ENCODE results near the gene GRM5. TPM values are rescaled to one million over a fixed set of nuclear protein-coding genes. Genes with fewer than 3 reads are reported as not detected.

The GRM5 gene
- total and polyA plus RNA-seq, 2 experiments from 2014 or later, result 0.27 TPM; not detected in 1

GRCh38 chr11:88739524-88739923 lies 326.3 kb downstream of the GRM5 start:
- Histone ChIP-seq H3K27ac (no peak overlapping the region), H3K9me2 (replicated peaks; ENCODE audit: insufficient read depth) (no peaks in the 10 kb centered on the region), H3K4me2 (no peak overlapping the region), H3K27me3 (no peaks in the 10 kb centered on the region), H3K79me2 (no peaks in the 10 kb centered on the region), H3K9me3 (ENCODE audit: low read depth) (no peaks in the 10 kb centered on the region), H3K4me3 (no peak overlapping the region), H4K20me1 (ENCODE audit: insufficient read depth, poor library complexity, severe bottlenecking) (no peaks in the 10 kb centered on the region), H2AFZ (no peak overlapping the region), H3K4me1 (ENCODE audit: insufficient read depth) (no peaks in the 10 kb centered on the region), H3K36me3 (replicated peaks; ENCODE audit: insufficient read depth, low read depth) (no peaks in the 10 kb centered on the region)
- 80% methylated on average over 8 of the region's 8 CpGs for WGBS (ENCODE audit: low lambda C conversion rate, missing lambda C conversion rate)
- no peak for DNase-seq (ENCODE audit: low spot score)
- TF ChIP-seq CTCF (IDR thresholded peaks at IDR 0.05; ENCODE audit: poor library complexity) (no peak), EZH2phosphoT487 (IDR thresholded peaks at IDR 0.05; ENCODE audit: low read depth, severe bottlenecking, unreplicated experiment) (no peak), EZH2 (IDR thresholded peaks at IDR 0.05; ENCODE audit: borderline replicate concordance) (no peak)

GRCh38 chr11:88709567-88709966 lies 356.2 kb downstream of the GRM5 start:
- Histone ChIP-seq H3K36me3 (replicated peaks; ENCODE audit: insufficient read depth, low read depth) (no peaks in the 10 kb centered on the region), H3K4me2 (no peak overlapping the region), H3K4me1 (ENCODE audit: insufficient read depth) (no peaks in the 10 kb centered on the region), H3K9me2 (replicated peaks; ENCODE audit: insufficient read depth) (no peaks in the 10 kb centered on the region), H3K27me3 (no peaks in the 10 kb centered on the region), H3K4me3 (no peak overlapping the region), H3K27ac (no peak overlapping the region), H3K9me3 (ENCODE audit: low read depth) (no peaks in the 10 kb centered on the region), H2AFZ (no peak overlapping the region), H3K79me2 (no peaks in the 10 kb centered on the region), H4K20me1 (ENCODE audit: insufficient read depth, poor library complexity, severe bottlenecking) (no peaks in the 10 kb centered on the region)
- DNase-seq (ENCODE audit: low spot score), result no peak
- no peak for TF ChIP-seq CTCF (IDR thresholded peaks at IDR 0.05; ENCODE audit: poor library complexity)
- TF ChIP-seq EZH2phosphoT487 (IDR thresholded peaks at IDR 0.05; ENCODE audit: low read depth, severe bottlenecking, unreplicated experiment), result no peak
- no peak for TF ChIP-seq EZH2 (IDR thresholded peaks at IDR 0.05; ENCODE audit: borderline replicate concordance)
- WGBS (ENCODE audit: low lambda C conversion rate, missing lambda C conversion rate), result 77% methylated on average over 1 of the region's 1 CpG

GRCh38 chr11:88704485-88704884 lies 361.3 kb downstream of the GRM5 start:
- H2AFZ ChIP-seq, result no peak overlapping the region
- H3K4me1 ChIP-seq (ENCODE audit: insufficient read depth), result no peaks in the 10 kb centered on the region
- no peaks in the 10 kb centered on the region for H3K9me3 ChIP-seq (ENCODE audit: low read depth)
- H3K27me3 ChIP-seq, result no peaks in the 10 kb centered on the region
- TF ChIP-seq CTCF (IDR thresholded peaks at IDR 0.05; ENCODE audit: poor library complexity) (no peak), EZH2 (IDR thresholded peaks at IDR 0.05; ENCODE audit: borderline replicate concordance) (no peak), EZH2phosphoT487 (IDR thresholded peaks at IDR 0.05; ENCODE audit: low read depth, severe bottlenecking, unreplicated experiment) (no peak)
- H3K9me2 ChIP-seq (replicated peaks; ENCODE audit: insufficient read depth), result no peaks in the 10 kb centered on the region
- DNase-seq (ENCODE audit: low spot score), result peak; percentile 8
- no peaks in the 10 kb centered on the region for H3K36me3 ChIP-seq (replicated peaks; ENCODE audit: insufficient read depth, low read depth)
- no peaks in the 10 kb centered on the region for H3K79me2 ChIP-seq
- no peaks in the 10 kb centered on the region for H4K20me1 ChIP-seq (ENCODE audit: insufficient read depth, poor library complexity, severe bottlenecking)
- H3K4me2 ChIP-seq, result no peak overlapping the region
- H3K4me3 ChIP-seq, result no peak overlapping the region
- no peak overlapping the region for H3K27ac ChIP-seq
- 90% methylated on average over 1 of the region's 1 CpG for WGBS (ENCODE audit: low lambda C conversion rate, missing lambda C conversion rate)

GRCh38 chr11:88701816-88702215 lies 364.0 kb downstream of the GRM5 start:
- Histone ChIP-seq H3K79me2 (no peaks in the 10 kb centered on the region), H3K27ac (no peak overlapping the region), H3K4me3 (no peak overlapping the region), H3K4me1 (ENCODE audit: insufficient read depth) (no peaks in the 10 kb centered on the region), H4K20me1 (ENCODE audit: insufficient read depth, poor library complexity, severe bottlenecking) (no peaks in the 10 kb centered on the region), H3K9me2 (replicated peaks; ENCODE audit: insufficient read depth) (no peaks in the 10 kb centered on the region), H3K9me3 (ENCODE audit: low read depth) (no peaks in the 10 kb centered on the region), H3K36me3 (replicated peaks; ENCODE audit: insufficient read depth, low read depth) (no peaks in the 10 kb centered on the region), H3K4me2 (no peak overlapping the region), H2AFZ (no peak overlapping the region), H3K27me3 (no peaks in the 10 kb centered on the region)
- 63% methylated on average over 2 of the region's 2 CpGs for WGBS (ENCODE audit: low lambda C conversion rate, missing lambda C conversion rate)
- no peak for DNase-seq (ENCODE audit: low spot score)
- no peak for TF ChIP-seq EZH2phosphoT487 (IDR thresholded peaks at IDR 0.05; ENCODE audit: low read depth, severe bottlenecking, unreplicated experiment)
- TF ChIP-seq EZH2 (IDR thresholded peaks at IDR 0.05; ENCODE audit: borderline replicate concordance), result no peak
- TF ChIP-seq CTCF (IDR thresholded peaks at IDR 0.05; ENCODE audit: poor library complexity), result no peak

Data from hepatocyte (in vitro differentiated cells).